ENCODE measurements around the gene SV2B. TPM values are rescaled to one million over a fixed set of nuclear protein-coding genes. Genes with fewer than 3 reads are reported as not detected.

SV2B gene
- total RNA-seq, 1 experiment from 2014 or later = not detected

DNA sequence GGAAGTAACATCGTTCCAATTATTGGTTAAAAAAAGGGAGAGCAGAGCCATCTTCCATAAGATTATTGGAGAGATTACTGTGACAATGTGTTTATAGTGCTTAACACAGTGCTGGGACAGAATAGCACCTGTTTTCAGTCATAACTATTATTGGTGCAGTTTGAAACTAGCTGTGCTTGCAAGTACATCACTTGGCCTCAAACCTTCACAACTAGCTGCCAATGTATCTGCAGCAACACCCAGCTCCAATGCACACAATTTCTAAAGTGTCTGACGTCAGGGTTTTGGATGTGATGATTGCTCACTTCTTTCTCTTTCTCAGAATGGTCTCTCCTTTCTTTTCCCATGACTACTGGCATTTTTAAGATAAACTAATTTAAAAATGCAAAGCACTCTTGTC is 246.2 kb downstream of the SV2B start:
- no peaks in the 10 kb centered on the region for H3K4me1 ChIP-seq (ENCODE audit: insufficient read depth, low read length)
- ChIA-PET POLR2A (ENCODE audit: unreplicated experiment) (no interaction called here), CTCF (no interaction called here)
- H3K27ac ChIP-seq (ENCODE audit: low read length) = no peak overlapping the region
- BruUV-seq (replicated peaks) = no TSS peak
- intact Hi-C loops (cut with micrococcal nuclease) = no loop called here
- no peak overlapping the region for H3K4me2 ChIP-seq (ENCODE audit: low read length)
- H3F3A ChIP-seq (ENCODE audit: low read length, unreplicated experiment) = no peaks in the 10 kb centered on the region
- H3K36me3 ChIP-seq (ENCODE audit: low read depth, low read length) = no peaks in the 10 kb centered on the region
- no peak overlapping the region for H3K4me3 ChIP-seq (ENCODE audit: low read length)
- no peaks in the 10 kb centered on the region for H3K9me2 ChIP-seq (replicated peaks; ENCODE audit: low read length)
- H3K79me2 ChIP-seq (ENCODE audit: low read length) = no peaks in the 10 kb centered on the region
- DNase-seq = no peak
- no peaks in the 10 kb centered on the region for H3K9me3 ChIP-seq (ENCODE audit: low read length)
- no peak overlapping the region for H2AFZ ChIP-seq (ENCODE audit: low read length)
- no peaks in the 10 kb centered on the region for H4K20me1 ChIP-seq (ENCODE audit: low read length)
- no peak for ATAC-seq
- TF ChIP-seq, protein P1, sequence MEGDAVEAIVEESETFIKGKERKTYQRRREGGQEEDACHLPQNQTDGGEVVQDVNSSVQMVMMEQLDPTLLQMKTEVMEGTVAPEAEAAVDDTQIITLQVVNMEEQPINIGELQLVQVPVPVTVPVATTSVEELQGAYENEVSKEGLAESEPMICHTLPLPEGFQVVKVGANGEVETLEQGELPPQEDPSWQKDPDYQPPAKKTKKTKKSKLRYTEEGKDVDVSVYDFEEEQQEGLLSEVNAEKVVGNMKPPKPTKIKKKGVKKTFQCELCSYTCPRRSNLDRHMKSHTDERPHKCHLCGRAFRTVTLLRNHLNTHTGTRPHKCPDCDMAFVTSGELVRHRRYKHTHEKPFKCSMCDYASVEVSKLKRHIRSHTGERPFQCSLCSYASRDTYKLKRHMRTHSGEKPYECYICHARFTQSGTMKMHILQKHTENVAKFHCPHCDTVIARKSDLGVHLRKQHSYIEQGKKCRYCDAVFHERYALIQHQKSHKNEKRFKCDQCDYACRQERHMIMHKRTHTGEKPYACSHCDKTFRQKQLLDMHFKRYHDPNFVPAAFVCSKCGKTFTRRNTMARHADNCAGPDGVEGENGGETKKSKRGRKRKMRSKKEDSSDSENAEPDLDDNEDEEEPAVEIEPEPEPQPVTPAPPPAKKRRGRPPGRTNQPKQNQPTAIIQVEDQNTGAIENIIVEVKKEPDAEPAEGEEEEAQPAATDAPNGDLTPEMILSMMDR (conservative IDR thresholded peaks at IDR 0.05; ENCODE audit: low read depth, low read length) = no peak
- no peak for TF ChIP-seq EZH2phosphoT487 (IDR thresholded peaks at IDR 0.05; ENCODE audit: borderline replicate concordance, low read length)
- no peak for TF ChIP-seq EZH2 (IDR thresholded peaks at IDR 0.05; ENCODE audit: low read length, unreplicated experiment)
- H3K27me3 ChIP-seq (ENCODE audit: low read length) = no peaks in the 10 kb centered on the region
- H3K9ac ChIP-seq (ENCODE audit: low read length) = no peak overlapping the region

DNA sequence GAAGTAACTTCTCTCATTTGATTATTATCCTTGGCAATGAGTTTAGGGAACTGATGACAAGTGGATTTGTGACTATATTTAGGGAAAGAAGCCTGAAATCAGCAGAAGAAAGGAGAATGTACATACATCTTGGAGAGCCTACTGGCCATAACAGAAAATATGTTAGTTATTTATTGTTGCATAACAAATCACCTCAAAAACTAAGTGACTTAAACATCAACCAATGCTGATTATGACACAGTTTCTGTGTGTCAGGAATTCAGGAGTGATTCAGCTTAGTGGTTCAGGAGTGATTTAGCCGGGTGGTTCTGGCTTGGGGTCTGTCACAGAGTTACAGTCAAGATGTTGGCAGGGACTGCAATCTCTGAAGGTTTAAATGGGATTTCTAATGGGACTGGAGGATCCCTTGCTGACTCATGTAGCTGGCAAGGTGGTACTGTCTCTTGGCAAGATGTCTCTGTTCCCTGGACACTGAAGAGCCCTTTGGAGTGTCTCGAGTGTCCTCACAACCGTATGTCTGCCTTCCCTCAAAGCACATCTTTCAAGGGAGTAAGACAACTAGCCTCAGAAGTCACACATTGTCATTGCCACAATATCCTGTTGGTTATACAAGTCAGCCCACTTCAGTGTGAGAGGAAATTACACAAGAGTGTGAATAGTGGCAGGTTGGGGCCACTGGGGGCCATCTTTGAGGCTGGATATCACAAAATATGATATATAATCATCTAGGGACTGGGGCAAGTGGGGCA is 248.9 kb downstream of the SV2B start:
- ChIA-PET POLR2A (ENCODE audit: unreplicated experiment) (no interaction called here), CTCF (no interaction called here)
- Histone ChIP-seq H3K36me3 (ENCODE audit: low read depth, low read length) (no peaks in the 10 kb centered on the region), H3K9me3 (ENCODE audit: low read length) (no peaks in the 10 kb centered on the region), H3K4me1 (ENCODE audit: insufficient read depth, low read length) (no peaks in the 10 kb centered on the region), H3K9me2 (replicated peaks; ENCODE audit: low read length) (no peaks in the 10 kb centered on the region), H3K4me3 (ENCODE audit: low read length) (no peak overlapping the region), H3K79me2 (ENCODE audit: low read length) (no peaks in the 10 kb centered on the region), H2AFZ (ENCODE audit: low read length) (no peak overlapping the region), H4K20me1 (ENCODE audit: low read length) (no peaks in the 10 kb centered on the region), H3K27me3 (ENCODE audit: low read length) (peaks cover 3% of the 10 kb centered on the region; the same call in 1 of the 2 replicates), H3K27ac (ENCODE audit: low read length) (no peak overlapping the region), H3K4me2 (ENCODE audit: low read length) (no peak overlapping the region), H3F3A (ENCODE audit: low read length, unreplicated experiment) (no peaks in the 10 kb centered on the region), H3K9ac (ENCODE audit: low read length) (no peak overlapping the region)
- no peak for TF ChIP-seq EZH2phosphoT487 (IDR thresholded peaks at IDR 0.05; ENCODE audit: borderline replicate concordance, low read length)
- no peak for TF ChIP-seq EZH2 (IDR thresholded peaks at IDR 0.05; ENCODE audit: low read length, unreplicated experiment)
- TF ChIP-seq, protein P1 (conservative IDR thresholded peaks at IDR 0.05; ENCODE audit: low read depth, low read length) = no peak
- DNase-seq (no peak), ATAC-seq (no peak)
- BruUV-seq (replicated peaks) = no TSS peak
- intact Hi-C loops (cut with micrococcal nuclease) = no loop called here

Other genes starting within 250 kb of the SV2B start
- gene FURIN, start 231.7 kb upstream of the SV2B start, total RNA-seq (2014; rRNA removed) = 39.1 and 44.2 TPM in 2 replicates
- 2.8 and 11.5 TPM in 2 replicates for gene FES, start 215.8 kb upstream of the SV2B start, total RNA-seq (2014; rRNA removed)
- gene MAN2A2, start 197.0 kb upstream of the SV2B start, total RNA-seq (2014; rRNA removed) = 19.8 and 26.3 TPM in 2 replicates
- 18.5 and 19.6 TPM in 2 replicates for gene HDDC3, start 167.7 kb upstream of the SV2B start, total RNA-seq (2014; rRNA removed)
- 68.4 and 73.7 TPM in 2 replicates for gene UNC45A, start 165.0 kb upstream of the SV2B start, total RNA-seq (2014; rRNA removed)
- gene RCCD1, start 145.4 kb upstream of the SV2B start, total RNA-seq (2014; rRNA removed) = 9.2 and 11.7 TPM in 2 replicates
- gene PRC1, start 105.7 kb upstream of the SV2B start, total RNA-seq (2014; rRNA removed) = 236 and 243 TPM in 2 replicates
- 7.5 and 8.0 TPM in 2 replicates for gene VPS33B, start 77.7 kb upstream of the SV2B start, total RNA-seq (2014; rRNA removed)